ENCODE measurements around the gene CPB2. TPM values are rescaled to one million over a fixed set of nuclear protein-coding genes. Genes with fewer than 3 reads are reported as not detected.

Gene CPB2
- polyA plus RNA-seq, 1 donor (not counting 4 experiments of a cell fraction or from before 2014, with no cell fraction given), result 0.26 TPM

- H3K9me3 ChIP-seq (ENCODE audit: control insufficient read depth, low read depth, low read length), result no peaks in the 10 kb centered on the region
These were observed 98.0 kb downstream of the CPB2 start for GRCh38 chr13:46006688-46007452.

DNA sequence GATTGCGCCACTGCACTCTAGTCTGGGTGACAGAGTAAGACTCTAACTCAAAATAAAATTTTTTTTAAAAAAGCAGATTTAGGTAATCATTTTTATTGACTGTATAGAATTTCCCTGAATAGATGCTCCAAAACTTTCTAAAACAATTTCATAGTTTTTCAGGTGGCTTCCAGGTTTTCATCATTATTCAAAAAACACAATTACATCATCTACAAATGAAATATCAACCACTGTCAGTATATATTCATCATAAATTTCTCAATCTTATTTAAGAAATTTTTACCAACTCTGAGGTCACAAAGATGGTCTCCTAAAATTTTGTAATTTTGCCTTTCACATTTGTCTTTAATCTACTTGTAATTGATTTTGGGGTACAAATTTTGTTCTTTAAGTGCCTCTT, 100.3 kb downstream of the CPB2 start:
- H3K27ac ChIP-seq (ENCODE audit: control insufficient read depth, insufficient read depth, low read length), result no peak overlapping the region
- no peaks in the 10 kb centered on the region for H3K9me1 ChIP-seq (ENCODE audit: control insufficient read depth, extremely low read depth, insufficient read depth, low read length)
- no peak overlapping the region for H3K4me3 ChIP-seq (ENCODE audit: control insufficient read depth in 2 of 3, extremely low read depth in 1 of 3, insufficient read depth in 2 of 3, low read depth in 1 of 3, low read length in 3 of 3)
- H2AFZ ChIP-seq (ENCODE audit: control insufficient read depth, low read length), result no peak overlapping the region
- no peak for TF ChIP-seq EZH2 (IDR thresholded peaks at IDR 0.05; ENCODE audit: low read length)
- TF ChIP-seq, protein P1, sequence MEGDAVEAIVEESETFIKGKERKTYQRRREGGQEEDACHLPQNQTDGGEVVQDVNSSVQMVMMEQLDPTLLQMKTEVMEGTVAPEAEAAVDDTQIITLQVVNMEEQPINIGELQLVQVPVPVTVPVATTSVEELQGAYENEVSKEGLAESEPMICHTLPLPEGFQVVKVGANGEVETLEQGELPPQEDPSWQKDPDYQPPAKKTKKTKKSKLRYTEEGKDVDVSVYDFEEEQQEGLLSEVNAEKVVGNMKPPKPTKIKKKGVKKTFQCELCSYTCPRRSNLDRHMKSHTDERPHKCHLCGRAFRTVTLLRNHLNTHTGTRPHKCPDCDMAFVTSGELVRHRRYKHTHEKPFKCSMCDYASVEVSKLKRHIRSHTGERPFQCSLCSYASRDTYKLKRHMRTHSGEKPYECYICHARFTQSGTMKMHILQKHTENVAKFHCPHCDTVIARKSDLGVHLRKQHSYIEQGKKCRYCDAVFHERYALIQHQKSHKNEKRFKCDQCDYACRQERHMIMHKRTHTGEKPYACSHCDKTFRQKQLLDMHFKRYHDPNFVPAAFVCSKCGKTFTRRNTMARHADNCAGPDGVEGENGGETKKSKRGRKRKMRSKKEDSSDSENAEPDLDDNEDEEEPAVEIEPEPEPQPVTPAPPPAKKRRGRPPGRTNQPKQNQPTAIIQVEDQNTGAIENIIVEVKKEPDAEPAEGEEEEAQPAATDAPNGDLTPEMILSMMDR (optimal IDR thresholded peaks at IDR 0.05 in 1 of 3, IDR thresholded peaks at IDR 0.05 in 1 of 3, conservative IDR thresholded peaks at IDR 0.05 in 1 of 3; ENCODE audit: extremely low read depth in 1 of 3, insufficient read depth in 2 of 3, low read length in 3 of 3), result no peak
- no peaks in the 10 kb centered on the region for H3K9me3 ChIP-seq (ENCODE audit: control insufficient read depth, low read depth, low read length)
- dilution Hi-C loops (cut with MboI; ENCODE audit: extremely low pct_ligation_motif_present, low sequenced_read_pairs), result no loop called here
- no peaks in the 10 kb centered on the region for H3K27me3 ChIP-seq (ENCODE audit: control insufficient read depth, extremely low read depth, insufficient read depth, low read length)
- peaks cover 4% of the 10 kb centered on the region in 2 experiments for H3K36me3 ChIP-seq (ENCODE audit: control insufficient read depth in 2 of 2, extremely low read depth in 1 of 2, insufficient read depth in 2 of 2, low read length in 2 of 2)
- no peak overlapping the region for H3K9ac ChIP-seq (ENCODE audit: control insufficient read depth, extremely low read depth, insufficient read depth, low read length)
- DNase-seq (ENCODE audit: low read depth, low spot score) (no peak), FAIRE-seq (no peak)
- H3K4me2 ChIP-seq (ENCODE audit: control insufficient read depth, extremely low read depth, insufficient read depth, low read depth, low read length), result no peak overlapping the region
- no peaks in the 10 kb centered on the region for H4K20me1 ChIP-seq (ENCODE audit: control insufficient read depth, extremely low read depth, insufficient read depth, low read length)
- H3K79me2 ChIP-seq (ENCODE audit: control insufficient read depth, insufficient read depth, low read length), result no peaks in the 10 kb centered on the region
- H3K4me1 ChIP-seq (ENCODE audit: control insufficient read depth, extremely low read depth, insufficient read depth, low read length), result no peaks in the 10 kb centered on the region

More at GRCh38 chr13:46006688-46007452, 98.0 kb downstream of the CPB2 start:
- DNase-seq (ENCODE audit: low read depth, low spot score) (no peak), FAIRE-seq (no peak)
- H3K9ac ChIP-seq (ENCODE audit: control insufficient read depth, extremely low read depth, insufficient read depth, low read length), result no peak overlapping the region
- no peaks in the 10 kb centered on the region for H4K20me1 ChIP-seq (ENCODE audit: control insufficient read depth, extremely low read depth, insufficient read depth, low read length)
- TF ChIP-seq, protein P1 (optimal IDR thresholded peaks at IDR 0.05 in 1 of 3, IDR thresholded peaks at IDR 0.05 in 1 of 3, conservative IDR thresholded peaks at IDR 0.05 in 1 of 3; ENCODE audit: extremely low read depth in 1 of 3, insufficient read depth in 2 of 3, low read length in 3 of 3), result no peak
- TF ChIP-seq EZH2 (IDR thresholded peaks at IDR 0.05; ENCODE audit: low read length), result no peak
- H3K36me3 ChIP-seq (ENCODE audit: control insufficient read depth in 2 of 2, extremely low read depth in 1 of 2, insufficient read depth in 2 of 2, low read length in 2 of 2), result peaks cover 6 to 13% of the 10 kb centered on the region in 2 experiments
- no peaks in the 10 kb centered on the region for H3K9me1 ChIP-seq (ENCODE audit: control insufficient read depth, extremely low read depth, insufficient read depth, low read length)
- no peak overlapping the region for H3K27ac ChIP-seq (ENCODE audit: control insufficient read depth, insufficient read depth, low read length)
- dilution Hi-C loops (cut with MboI; ENCODE audit: extremely low pct_ligation_motif_present, low sequenced_read_pairs), result no loop called here
- H3K79me2 ChIP-seq (ENCODE audit: control insufficient read depth, insufficient read depth, low read length), result no peaks in the 10 kb centered on the region
- H3K27me3 ChIP-seq (ENCODE audit: control insufficient read depth, extremely low read depth, insufficient read depth, low read length), result no peaks in the 10 kb centered on the region
- H3K4me1 ChIP-seq (ENCODE audit: control insufficient read depth, extremely low read depth, insufficient read depth, low read length), result no peaks in the 10 kb centered on the region
- H3K4me3 ChIP-seq (ENCODE audit: control insufficient read depth in 2 of 3, extremely low read depth in 1 of 3, insufficient read depth in 2 of 3, low read depth in 1 of 3, low read length in 3 of 3), result no peak overlapping the region
- H2AFZ ChIP-seq (ENCODE audit: control insufficient read depth, low read length), result no peak overlapping the region
- no peak overlapping the region for H3K4me2 ChIP-seq (ENCODE audit: control insufficient read depth, extremely low read depth, insufficient read depth, low read depth, low read length)

Other genes starting within 250 kb of the CPB2 start
- gene ZC3H13, start 52.3 kb downstream of the CPB2 start, polyA plus RNA-seq, result 4.8 to 10.6 TPM (median 6.1 TPM) in 3 replicates
- gene LCP1, start 77.1 kb upstream of the CPB2 start, polyA plus RNA-seq, result 1.8 to 2.5 TPM (median 2.2 TPM) in 3 replicates
- gene LRRC63, start 106.9 kb upstream of the CPB2 start, polyA plus RNA-seq, result 0.02 to 0.05 TPM in 2 of 3 replicates, not detected in the other